HG03159 (cell line): ENCODE measurements around the gene PTMA.

Source experiments
- ATAC-seq: cut with Tn5 transposase; IDR thresholded peaks from one replicate; pipeline ENCODE4 v1.9.1; 2021; ENCODE audit warnings: mild to moderate bottlenecking, moderate library complexity; ENCODE audit not compliant: unreplicated experiment

Gene PTMA

DNA sequence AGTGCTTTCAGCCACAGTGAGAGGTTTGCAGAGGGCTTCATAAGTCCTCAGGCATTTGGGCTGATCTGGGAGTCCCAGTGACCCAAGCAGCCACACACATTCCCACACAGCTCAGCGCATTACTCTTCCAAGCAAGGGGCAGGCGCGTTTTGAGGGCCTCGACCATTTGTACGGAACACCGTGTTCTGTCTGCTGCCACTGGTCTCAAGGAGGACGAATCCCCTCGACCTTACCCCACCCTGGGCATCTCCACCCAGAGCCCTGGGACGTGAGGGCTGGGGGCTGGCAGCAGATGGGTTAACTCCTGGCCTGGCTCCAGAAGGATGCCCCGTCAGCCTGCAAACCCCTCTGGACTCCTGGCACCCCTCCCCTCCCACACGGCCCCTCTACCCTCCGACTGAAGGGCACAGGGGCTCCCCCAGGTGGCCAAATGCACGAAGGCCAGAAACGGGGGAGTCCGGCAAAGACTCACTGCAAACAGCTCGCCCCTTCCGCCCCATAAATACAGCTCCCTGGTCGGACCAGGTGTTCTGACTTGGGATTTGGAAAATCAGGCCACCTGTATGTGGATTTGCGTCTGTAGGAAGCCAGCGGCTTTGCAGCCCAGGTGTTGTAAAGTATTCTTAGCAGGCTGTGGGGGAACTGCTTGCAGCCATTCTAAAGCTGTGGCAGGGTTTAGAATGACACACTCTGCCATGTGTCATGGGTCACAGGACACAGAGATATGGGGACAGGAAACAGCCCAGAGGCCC lies 33.6 kb upstream of the PTMA start:
- ATAC-seq: peak; percentile 33

DNA sequence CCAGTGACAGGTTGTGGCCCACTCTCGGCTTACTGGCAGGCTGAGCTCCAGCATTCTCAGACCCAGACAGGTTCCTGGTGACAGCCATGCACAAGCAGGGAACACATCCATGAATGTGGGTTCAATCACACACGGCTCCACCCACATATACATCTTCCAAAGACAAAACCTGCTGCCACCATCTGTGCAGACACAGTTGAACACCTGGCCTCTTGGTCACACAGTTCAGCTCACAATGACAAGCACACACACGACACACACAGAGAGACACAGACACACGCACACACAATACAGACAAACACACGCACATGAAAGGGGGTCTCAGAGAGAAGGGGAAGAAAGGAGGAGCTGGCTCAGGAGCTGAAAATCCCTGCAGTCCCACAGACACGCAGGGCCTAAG lies 32.1 kb upstream of the PTMA start:
- no peak for ATAC-seq

DNA sequence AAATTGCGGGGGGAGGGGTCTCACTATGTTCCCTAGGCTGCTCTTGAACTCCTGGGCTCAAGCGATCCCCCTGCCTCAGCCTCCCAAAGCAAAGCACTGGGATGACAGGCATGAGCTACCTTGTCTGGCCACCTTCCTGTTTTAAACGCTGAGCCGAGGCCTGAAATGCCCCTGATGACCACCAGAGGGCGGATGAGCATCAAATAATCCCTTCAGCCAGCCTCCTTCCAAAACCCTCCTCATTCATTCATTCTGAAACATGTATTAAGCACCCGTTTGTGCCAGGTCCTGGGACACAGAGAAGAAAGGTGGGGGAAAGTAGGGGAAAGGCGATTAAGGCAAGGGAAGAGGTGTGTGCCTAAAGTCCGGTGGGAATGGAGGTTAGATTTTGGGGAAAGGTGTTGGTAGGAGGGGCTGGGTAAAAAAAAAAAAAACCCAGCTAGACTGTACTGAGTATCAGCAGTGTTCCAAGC lies 30.7 kb upstream of the PTMA start:
- no peak for ATAC-seq

GRCh38 chr2:231679908-231680284 lies 28.4 kb upstream of the PTMA start:
- ATAC-seq: no peak

DNA sequence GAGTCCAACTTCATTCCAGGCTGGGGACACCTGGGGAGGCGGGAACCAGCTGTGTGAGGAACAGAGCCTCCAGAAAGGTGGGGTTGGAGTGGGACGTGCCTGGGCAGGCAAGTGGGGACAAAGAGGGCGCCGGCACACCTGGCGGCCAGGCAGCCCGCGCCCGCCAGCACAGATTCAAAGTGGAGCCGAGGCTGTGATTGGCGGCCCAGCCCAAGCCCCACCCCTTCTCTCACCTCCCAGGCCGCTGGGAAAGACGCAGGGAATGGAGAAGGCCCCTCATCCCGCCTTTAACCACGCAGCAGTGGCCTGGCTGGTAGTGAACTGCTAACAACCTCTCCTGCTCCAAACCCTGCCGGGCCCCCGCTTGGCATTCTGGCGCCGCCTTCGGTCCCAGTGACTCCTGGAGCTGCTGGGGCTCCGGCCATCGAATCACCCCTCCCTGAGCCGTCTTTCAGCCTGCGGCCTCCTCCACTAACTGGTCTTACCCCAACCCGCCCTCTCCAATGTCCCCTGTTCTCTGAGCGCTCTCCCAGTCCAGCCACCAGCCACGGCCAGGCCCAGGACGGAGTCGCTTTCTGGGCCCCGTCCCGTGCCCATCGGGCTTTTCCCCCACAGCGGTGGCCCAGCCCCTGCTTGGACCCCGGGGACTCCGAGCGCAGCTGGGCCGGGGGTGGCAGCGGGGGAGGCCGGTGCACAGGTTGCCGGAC lies 27.9 kb upstream of the PTMA start:
- peak; percentile 18 for ATAC-seq

- ATAC-seq: peak; percentile 60
These were observed 27.1 kb upstream of the PTMA start for GRCh38 chr2:231680992-231681852.

- ATAC-seq: no peak
These were observed 25.6 kb upstream of the PTMA start for GRCh38 chr2:231682603-231683291.

- ATAC-seq: no peak
These were observed 24.8 kb upstream of the PTMA start for GRCh38 chr2:231683292-231684235.

GRCh38 chr2:231684314-231685223 lies 23.8 kb upstream of the PTMA start:
- no peak for ATAC-seq

GRCh38 chr2:231685349-231686191 lies 22.8 kb upstream of the PTMA start:
- ATAC-seq: no peak

DNA sequence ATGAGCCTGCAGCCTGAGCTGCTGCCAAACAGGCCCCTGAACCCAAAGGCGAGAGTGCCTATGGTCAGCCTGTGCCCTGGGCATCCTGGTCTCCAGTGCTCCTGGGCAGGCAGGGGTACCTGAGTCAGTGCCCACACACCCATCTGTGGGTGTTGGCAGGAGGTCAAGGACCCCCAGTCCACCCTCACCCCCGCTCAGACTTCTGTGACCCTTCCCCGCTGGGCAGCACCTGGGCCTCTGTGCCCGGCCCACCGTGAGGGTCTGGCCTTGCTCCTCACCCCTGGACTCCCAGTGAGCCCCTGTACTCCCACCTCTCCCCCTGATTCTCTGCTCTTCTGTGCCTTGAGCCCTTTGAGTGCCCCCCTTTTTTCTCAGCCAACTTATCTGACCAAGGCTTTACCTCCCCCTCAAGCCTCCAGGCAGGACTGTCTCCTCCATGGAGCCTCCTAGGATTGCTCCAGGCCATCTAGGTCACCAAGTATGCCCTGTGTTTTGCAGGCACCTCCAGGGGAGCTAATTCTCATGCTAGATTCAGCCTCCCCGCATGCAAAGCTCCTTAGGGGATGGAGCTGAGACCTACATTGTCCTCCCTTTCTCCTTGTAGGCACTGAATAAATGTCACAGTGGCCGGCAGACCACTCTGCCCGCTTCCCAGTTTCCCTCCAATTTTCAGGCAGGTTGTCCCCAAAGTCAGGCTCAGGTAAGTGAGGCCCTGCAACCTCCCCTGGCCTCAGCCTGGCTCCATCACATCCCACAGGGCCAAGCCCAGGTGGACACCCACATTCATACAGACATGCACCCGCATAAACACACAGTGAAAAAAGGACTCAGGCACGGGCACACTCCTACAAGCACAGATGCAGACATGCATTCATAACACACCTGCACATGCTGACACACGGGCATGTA lies 21.9 kb upstream of the PTMA start:
- ATAC-seq: no peak

- ATAC-seq: peak; percentile 66
These were observed 21.0 kb upstream of the PTMA start for GRCh38 chr2:231687133-231687852.

- ATAC-seq: no peak
These were observed 20.4 kb upstream of the PTMA start for GRCh38 chr2:231687961-231688360.

- ATAC-seq: no peak
These were observed 19.6 kb upstream of the PTMA start for GRCh38 chr2:231688719-231689118.

- ATAC-seq: no peak
These were observed 19.0 kb upstream of the PTMA start for GRCh38 chr2:231689124-231689893.
